ENCODE measurements around the gene ESRRA. TPM values are rescaled to one million over a fixed set of nuclear protein-coding genes. Genes with fewer than 3 reads are reported as not detected.

ESRRA gene
- total RNA-seq, 6 experiments from 2014 or later, result 28.5 to 82.6 (median 47.7) TPM

- H3K9me3 ChIP-seq, result no peaks in the 10 kb centered on the region
- ATAC-seq (no peak), DNase-seq (no peak)
- no peaks in the 10 kb centered on the region for H3K36me3 ChIP-seq
- no peaks in the 10 kb centered on the region for H3K27me3 ChIP-seq
- intact Hi-C loops (cut with DNase I), result no loop called here
- TF ChIP-seq, protein P1, sequence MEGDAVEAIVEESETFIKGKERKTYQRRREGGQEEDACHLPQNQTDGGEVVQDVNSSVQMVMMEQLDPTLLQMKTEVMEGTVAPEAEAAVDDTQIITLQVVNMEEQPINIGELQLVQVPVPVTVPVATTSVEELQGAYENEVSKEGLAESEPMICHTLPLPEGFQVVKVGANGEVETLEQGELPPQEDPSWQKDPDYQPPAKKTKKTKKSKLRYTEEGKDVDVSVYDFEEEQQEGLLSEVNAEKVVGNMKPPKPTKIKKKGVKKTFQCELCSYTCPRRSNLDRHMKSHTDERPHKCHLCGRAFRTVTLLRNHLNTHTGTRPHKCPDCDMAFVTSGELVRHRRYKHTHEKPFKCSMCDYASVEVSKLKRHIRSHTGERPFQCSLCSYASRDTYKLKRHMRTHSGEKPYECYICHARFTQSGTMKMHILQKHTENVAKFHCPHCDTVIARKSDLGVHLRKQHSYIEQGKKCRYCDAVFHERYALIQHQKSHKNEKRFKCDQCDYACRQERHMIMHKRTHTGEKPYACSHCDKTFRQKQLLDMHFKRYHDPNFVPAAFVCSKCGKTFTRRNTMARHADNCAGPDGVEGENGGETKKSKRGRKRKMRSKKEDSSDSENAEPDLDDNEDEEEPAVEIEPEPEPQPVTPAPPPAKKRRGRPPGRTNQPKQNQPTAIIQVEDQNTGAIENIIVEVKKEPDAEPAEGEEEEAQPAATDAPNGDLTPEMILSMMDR (IDR thresholded peaks at IDR 0.05), result no peak
- TF ChIP-seq POLR2A (IDR thresholded peaks at IDR 0.05), result no peak
- H3K4me3 ChIP-seq, result no peak overlapping the region
- H3K27ac ChIP-seq, result no peak overlapping the region
- no peaks in the 10 kb centered on the region for H3K4me1 ChIP-seq
- WGBS (ENCODE audit: insufficient coverage, low coverage, low lambda C conversion rate, missing lambda C conversion rate), result 90% methylated on average over 2 of the region's 14 CpGs
Observed at GRCh38 chr11:64348383-64349024, 43.2 kb downstream of the ESRRA start.

GRCh38 chr11:64349025-64349387 is 43.7 kb downstream of the ESRRA start:
- no peaks in the 10 kb centered on the region for H3K27me3 ChIP-seq
- H3K36me3 ChIP-seq, result no peaks in the 10 kb centered on the region
- peaks cover 0 to 4% (median 0%) of the 10 kb centered on the region in 4 donors for H3K4me1 ChIP-seq
- no peak for DNase-seq
- intact Hi-C loops (cut with DNase I), result no loop called here
- no peak overlapping the region for H3K4me3 ChIP-seq
- H3K9me3 ChIP-seq, result no peaks in the 10 kb centered on the region
- no peak overlapping the region for H3K27ac ChIP-seq
- no peak for TF ChIP-seq POLR2A (IDR thresholded peaks at IDR 0.05)
- TF ChIP-seq, protein P1 (IDR thresholded peaks at IDR 0.05), result no peak
- WGBS (ENCODE audit: insufficient coverage, low coverage, low lambda C conversion rate, missing lambda C conversion rate), result 73% methylated on average over 3 of the region's 7 CpGs
- ATAC-seq, result no peak

GRCh38 chr11:64349404-64349803 is 44.1 kb downstream of the ESRRA start:
- ATAC-seq, result no peak
- Histone ChIP-seq H3K9me3 (no peaks in the 10 kb centered on the region), H3K36me3 (no peaks in the 10 kb centered on the region), H3K4me3 (no peak overlapping the region), H3K27me3 (no peaks in the 10 kb centered on the region), H3K27ac (no peak overlapping the region), H3K4me1 (peaks cover 0 to 7% (median 0%) of the 10 kb centered on the region in 4 donors)
- intact Hi-C loops (cut with DNase I), result no loop called here
- no peak for TF ChIP-seq POLR2A (IDR thresholded peaks at IDR 0.05)
- TF ChIP-seq, protein P1 (IDR thresholded peaks at IDR 0.05), result no peak
- no peak for DNase-seq
- 95% methylated on average over 7 of the region's 11 CpGs for WGBS (ENCODE audit: insufficient coverage, low coverage, low lambda C conversion rate, missing lambda C conversion rate)

DNA sequence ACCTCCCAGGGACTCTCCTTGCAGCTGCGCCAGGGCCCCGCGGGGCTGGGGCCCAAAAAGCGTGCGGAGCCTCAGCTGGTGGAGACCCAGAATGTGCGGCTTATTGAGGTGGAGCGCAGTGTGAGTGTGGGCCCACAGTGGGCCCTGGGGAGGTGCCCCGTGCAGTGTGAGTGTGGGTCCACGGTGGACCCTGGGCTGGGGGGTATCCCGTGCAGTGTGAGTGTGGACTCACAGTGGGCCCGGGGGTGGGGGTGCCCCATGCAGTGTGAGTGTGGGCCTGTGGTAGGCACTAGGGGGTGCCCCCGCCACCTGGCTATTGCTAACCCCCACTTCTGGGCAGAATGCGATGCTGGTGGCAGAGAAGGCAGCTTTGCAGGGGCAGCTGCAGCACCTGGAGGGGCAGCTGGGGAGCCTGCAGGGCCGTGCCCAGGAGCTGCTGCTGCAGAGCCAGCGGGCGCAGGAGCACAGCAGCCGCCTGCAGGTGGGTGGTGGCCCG is 45.9 kb downstream of the ESRRA start:
- H3K27ac ChIP-seq, result no peak overlapping the region
- H3K36me3 ChIP-seq, result no peaks in the 10 kb centered on the region
- H3K27me3 ChIP-seq, result no peaks in the 10 kb centered on the region
- no peak overlapping the region for H3K4me3 ChIP-seq
- no peak for DNase-seq
- WGBS (ENCODE audit: insufficient coverage, low coverage, low lambda C conversion rate, missing lambda C conversion rate), result no CpG with 5 or more reads among the region's 18 CpGs
- intact Hi-C loops (cut with DNase I), result no loop called here
- H3K9me3 ChIP-seq, result no peaks in the 10 kb centered on the region
- TF ChIP-seq, protein P1 (IDR thresholded peaks at IDR 0.05), result no peak
- TF ChIP-seq POLR2A (IDR thresholded peaks at IDR 0.05), result no peak
- ATAC-seq, result no peak
- peaks cover 0 to 14% (median 0%) of the 10 kb centered on the region in 4 donors for H3K4me1 ChIP-seq
